Osteocyte (in vitro differentiated cells): ENCODE measurements around the gene CS. TPM values are rescaled to one million over a fixed set of nuclear protein-coding genes. Genes with fewer than 3 reads are reported as not detected.

Experiments used
- DNase-seq: peaks from one replicate; pipeline ENCODE4 v3.0.0; 2021; ENCODE audit warnings: mixed read lengths; ENCODE audit not compliant: unreplicated experiment; ENCODE audit errors: extremely low spot score
- H3K27ac Mint-ChIP-seq: one replicate; pipeline ENCODE4 v1.8.0; 2021; ENCODE audit warnings: mild to moderate bottlenecking, mixed read lengths; ENCODE audit not compliant: unreplicated experiment
- H3K27me3 Mint-ChIP-seq: one replicate; pipeline ENCODE4 v1.8.0; 2021; ENCODE audit warnings: mixed read lengths; ENCODE audit not compliant: unreplicated experiment
- H3K36me3 Mint-ChIP-seq: one replicate; pipeline ENCODE4 v1.8.0; 2021; ENCODE audit warnings: mixed read lengths; ENCODE audit not compliant: unreplicated experiment
- H3K4me1 Mint-ChIP-seq: one replicate; pipeline ENCODE4 v1.8.0; 2021; ENCODE audit warnings: mixed read lengths; ENCODE audit not compliant: unreplicated experiment
- H3K4me3 Mint-ChIP-seq: one replicate; pipeline ENCODE4 v1.8.0; 2021; ENCODE audit warnings: mild to moderate bottlenecking, moderate library complexity, mixed read lengths; ENCODE audit not compliant: unreplicated experiment
- H3K9me3 Mint-ChIP-seq: one replicate; pipeline ENCODE4 v1.8.0; 2021; ENCODE audit warnings: mixed read lengths; ENCODE audit not compliant: unreplicated experiment
- CTCF ChIP-seq: fragments of 200-600 bp; sonication (generic); IDR thresholded peaks from 2 replicates; pipeline ENCODE4 v1.5.0; 2021; ENCODE audit warnings: antibody characterized with exemption, mild to moderate bottlenecking, moderate library complexity
- total RNA-seq: library from RNA; stranded (reverse); gene quantifications from 2 replicates; pipeline ENCODE4 v1.2.1, GENCODE V29; 2021

CS gene
- total RNA-seq, 1 donor from 2014 or later = 199 TPM

GRCh38 chr12:56234746-56235436 is 65.2 kb downstream of the CS start:
- H3K4me3 Mint-ChIP-seq = no peak overlapping the region
- H3K4me1 Mint-ChIP-seq = peaks cover 2% of the 10 kb centered on the region
- no peak overlapping the region for H3K27ac Mint-ChIP-seq
- H3K36me3 Mint-ChIP-seq = peaks cover 3% of the 10 kb centered on the region
- no peaks in the 10 kb centered on the region for H3K9me3 Mint-ChIP-seq
- DNase-seq = no peak
- no peaks in the 10 kb centered on the region for H3K27me3 Mint-ChIP-seq
- no peak for TF ChIP-seq CTCF

GRCh38 chr12:56231184-56231582 is 68.9 kb downstream of the CS start:
- no peak overlapping the region for H3K27ac Mint-ChIP-seq
- no peak overlapping the region for H3K4me3 Mint-ChIP-seq

GRCh38 chr12:56230432-56231183 is 69.5 kb downstream of the CS start:
- no peak for DNase-seq
- no peaks in the 10 kb centered on the region for H3K27me3 Mint-ChIP-seq
- no peak overlapping the region for H3K4me3 Mint-ChIP-seq
- no peak overlapping the region for H3K27ac Mint-ChIP-seq
- no peaks in the 10 kb centered on the region for H3K9me3 Mint-ChIP-seq
- TF ChIP-seq CTCF = no peak
- H3K4me1 Mint-ChIP-seq = peaks cover 3% of the 10 kb centered on the region
- peaks cover 4% of the 10 kb centered on the region for H3K36me3 Mint-ChIP-seq

More at GRCh38 chr12:56231184-56231582, 68.9 kb downstream of the CS start:
- Mint-ChIP-seq H3K4me1 (peaks cover 2% of the 10 kb centered on the region), H3K27me3 (no peaks in the 10 kb centered on the region), H3K36me3 (peaks cover 3% of the 10 kb centered on the region), H3K9me3 (no peaks in the 10 kb centered on the region)
- no peak for TF ChIP-seq CTCF
- DNase-seq = no peak

- H3K4me3 Mint-ChIP-seq = no peak within 1 kb of the TSS
- no peak for TF ChIP-seq CTCF
- peaks cover 9% of the 10 kb centered on the region for H3K4me1 Mint-ChIP-seq
- H3K27me3 Mint-ChIP-seq = no peaks in the 10 kb centered on the region
- no peak within 1 kb of the TSS for H3K27ac Mint-ChIP-seq
- peaks cover 4% of the 10 kb centered on the region for H3K36me3 Mint-ChIP-seq
- no peak for DNase-seq
- H3K9me3 Mint-ChIP-seq = no peaks in the 10 kb centered on the region
Measured at GRCh38 chr12:56229916-56230431, 70.2 kb downstream of the CS start, which contains the start of gene SLC39A5. Gene SLC39A5, plus strand, starts transcription at chr12:56230051. Its CDS starts 1,224 bp downstream, at chr12:56231275.

- H3K36me3 Mint-ChIP-seq = peaks cover 4% of the 10 kb centered on the region
- no peak for DNase-seq
- TF ChIP-seq CTCF = no peak
- peaks cover 15% of the 10 kb centered on the region for H3K4me1 Mint-ChIP-seq
- H3K27me3 Mint-ChIP-seq = no peaks in the 10 kb centered on the region
- no peak overlapping the region for H3K4me3 Mint-ChIP-seq
- no peak overlapping the region for H3K27ac Mint-ChIP-seq
- H3K9me3 Mint-ChIP-seq = no peaks in the 10 kb centered on the region
Measured at GRCh38 chr12:56229082-56229481, 71.0 kb downstream of the CS start.
